ENCODE measurements around the gene PRLR. TPM values are rescaled to one million over a fixed set of nuclear protein-coding genes. Genes with fewer than 3 reads are reported as not detected.
A peak's percentile ranks its signal among the peaks of the same experiment; 100 is the strongest.

The PRLR gene
- total and polyA plus RNA-seq, 4 donors = 3.5 to 44.5 (median 14.3) TPM

DNA sequence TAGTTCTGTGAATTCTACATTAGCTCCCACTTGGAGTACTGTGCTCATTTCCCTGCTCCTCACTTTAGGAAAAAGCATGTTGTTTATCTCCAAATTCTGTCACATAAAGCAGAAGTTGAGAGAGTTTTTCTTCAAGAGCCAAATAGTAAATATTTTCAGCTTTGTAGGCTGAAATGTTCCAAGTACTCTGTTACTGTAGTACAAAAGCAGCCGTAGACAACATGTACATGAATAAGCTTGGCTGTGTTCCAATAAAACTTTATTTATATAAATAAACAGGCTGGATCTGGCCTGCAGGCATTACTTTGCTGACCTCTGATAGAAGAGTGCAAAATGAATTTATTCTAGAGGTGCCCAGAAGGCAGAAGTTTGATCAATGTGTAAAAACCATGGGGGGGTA, 109.6 kb downstream of the PRLR start:
- Histone ChIP-seq H3K27ac (ENCODE audit: low read depth in 1 of 2, low read length in 2 of 2) (no peak overlapping the region), H3K4me3 (ENCODE audit: low read depth in 1 of 3, low read length in 3 of 3) (no peak overlapping the region), H3K9me3 (ENCODE audit: control insufficient read depth in 4 of 4, low read length in 3 of 4) (no peaks in the 10 kb centered on the region), H3K9ac (ENCODE audit: low read depth in 1 of 2, low read length in 2 of 2) (no peak overlapping the region), H3K4me1 (ENCODE audit: control insufficient read depth in 4 of 4, insufficient read depth in 4 of 4, low read length in 3 of 4) (peaks cover 3 to 28% (median 20%) of the 10 kb centered on the region in 4 donors), H3K36me3 (ENCODE audit: control insufficient read depth in 4 of 4, insufficient read depth in 3 of 4, low read depth in 1 of 4, low read length in 3 of 4) (peaks cover 0 to 2% (median 0%) of the 10 kb centered on the region in 4 donors), H3K27me3 (ENCODE audit: control insufficient read depth in 4 of 4, insufficient read depth in 4 of 4, low read length in 3 of 4) (no peaks in the 10 kb centered on the region)
- 35% methylated on average over 1 of the region's 1 CpG for WGBS
- DNase-seq (ENCODE audit: low spot score) = no peak
- TF ChIP-seq EGR1 (IDR thresholded peaks at IDR 0.05; ENCODE audit: low read depth in 2 of 2) (no peak), SP1 (IDR thresholded peaks at IDR 0.05) (peak; percentile 13), FOXA2 (IDR thresholded peaks at IDR 0.05) (no peak), RXRA (IDR thresholded peaks at IDR 0.05) (peak in 1 of 2 donors; percentile 9), NR2F2 (IDR thresholded peaks at IDR 0.05) (peak; percentile 60), RAD21 (IDR thresholded peaks at IDR 0.05) (no peak)
- TF ChIP-seq, protein P1, sequence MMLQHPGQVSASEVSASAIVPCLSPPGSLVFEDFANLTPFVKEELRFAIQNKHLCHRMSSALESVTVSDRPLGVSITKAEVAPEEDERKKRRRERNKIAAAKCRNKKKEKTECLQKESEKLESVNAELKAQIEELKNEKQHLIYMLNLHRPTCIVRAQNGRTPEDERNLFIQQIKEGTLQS (IDR thresholded peaks at IDR 0.05) = no peak
- TF ChIP-seq, protein P2, sequence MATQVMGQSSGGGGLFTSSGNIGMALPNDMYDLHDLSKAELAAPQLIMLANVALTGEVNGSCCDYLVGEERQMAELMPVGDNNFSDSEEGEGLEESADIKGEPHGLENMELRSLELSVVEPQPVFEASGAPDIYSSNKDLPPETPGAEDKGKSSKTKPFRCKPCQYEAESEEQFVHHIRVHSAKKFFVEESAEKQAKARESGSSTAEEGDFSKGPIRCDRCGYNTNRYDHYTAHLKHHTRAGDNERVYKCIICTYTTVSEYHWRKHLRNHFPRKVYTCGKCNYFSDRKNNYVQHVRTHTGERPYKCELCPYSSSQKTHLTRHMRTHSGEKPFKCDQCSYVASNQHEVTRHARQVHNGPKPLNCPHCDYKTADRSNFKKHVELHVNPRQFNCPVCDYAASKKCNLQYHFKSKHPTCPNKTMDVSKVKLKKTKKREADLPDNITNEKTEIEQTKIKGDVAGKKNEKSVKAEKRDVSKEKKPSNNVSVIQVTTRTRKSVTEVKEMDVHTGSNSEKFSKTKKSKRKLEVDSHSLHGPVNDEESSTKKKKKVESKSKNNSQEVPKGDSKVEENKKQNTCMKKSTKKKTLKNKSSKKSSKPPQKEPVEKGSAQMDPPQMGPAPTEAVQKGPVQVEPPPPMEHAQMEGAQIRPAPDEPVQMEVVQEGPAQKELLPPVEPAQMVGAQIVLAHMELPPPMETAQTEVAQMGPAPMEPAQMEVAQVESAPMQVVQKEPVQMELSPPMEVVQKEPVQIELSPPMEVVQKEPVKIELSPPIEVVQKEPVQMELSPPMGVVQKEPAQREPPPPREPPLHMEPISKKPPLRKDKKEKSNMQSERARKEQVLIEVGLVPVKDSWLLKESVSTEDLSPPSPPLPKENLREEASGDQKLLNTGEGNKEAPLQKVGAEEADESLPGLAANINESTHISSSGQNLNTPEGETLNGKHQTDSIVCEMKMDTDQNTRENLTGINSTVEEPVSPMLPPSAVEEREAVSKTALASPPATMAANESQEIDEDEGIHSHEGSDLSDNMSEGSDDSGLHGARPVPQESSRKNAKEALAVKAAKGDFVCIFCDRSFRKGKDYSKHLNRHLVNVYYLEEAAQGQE (IDR thresholded peaks at IDR 0.05) = no peak

DNA sequence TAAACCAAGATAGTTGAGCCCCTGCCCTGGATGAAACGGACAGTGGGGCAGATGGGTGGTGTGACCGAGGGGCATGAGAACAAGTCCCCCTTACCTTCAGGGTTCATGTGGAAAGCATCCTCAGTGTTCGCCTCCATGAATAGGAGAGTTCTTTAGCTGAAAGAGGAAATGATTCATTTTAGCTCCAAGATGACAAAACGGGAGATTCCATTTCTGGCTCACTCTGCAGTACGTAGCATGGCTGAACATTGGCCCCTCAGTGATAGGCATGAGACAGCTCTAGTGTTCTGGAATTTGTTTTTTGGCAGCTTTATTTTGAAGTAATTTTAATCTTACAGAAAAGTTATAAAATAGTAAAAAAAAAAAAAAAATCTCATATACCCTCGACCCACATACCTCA, 112.3 kb downstream of the PRLR start:
- no peak overlapping the region for H3K4me3 ChIP-seq (ENCODE audit: low read depth in 1 of 3, low read length in 3 of 3)
- no peak overlapping the region for H3K9ac ChIP-seq (ENCODE audit: low read depth in 1 of 2, low read length in 2 of 2)
- H3K27me3 ChIP-seq (ENCODE audit: control insufficient read depth in 4 of 4, insufficient read depth in 4 of 4, low read length in 3 of 4) = no peaks in the 10 kb centered on the region
- H3K4me1 ChIP-seq (ENCODE audit: control insufficient read depth in 4 of 4, insufficient read depth in 4 of 4, low read length in 3 of 4) = peaks cover 3 to 17% (median 7%) of the 10 kb centered on the region in 4 donors
- no peaks in the 10 kb centered on the region for H3K9me3 ChIP-seq (ENCODE audit: control insufficient read depth in 4 of 4, low read length in 3 of 4)
- WGBS = 84% methylated on average over 6 of the region's 6 CpGs
- H3K27ac ChIP-seq (ENCODE audit: low read depth in 1 of 2, low read length in 2 of 2) = no peak overlapping the region
- TF ChIP-seq HNF4A (conservative IDR thresholded peaks at IDR 0.05) = no peak
- TF ChIP-seq, protein P3, sequence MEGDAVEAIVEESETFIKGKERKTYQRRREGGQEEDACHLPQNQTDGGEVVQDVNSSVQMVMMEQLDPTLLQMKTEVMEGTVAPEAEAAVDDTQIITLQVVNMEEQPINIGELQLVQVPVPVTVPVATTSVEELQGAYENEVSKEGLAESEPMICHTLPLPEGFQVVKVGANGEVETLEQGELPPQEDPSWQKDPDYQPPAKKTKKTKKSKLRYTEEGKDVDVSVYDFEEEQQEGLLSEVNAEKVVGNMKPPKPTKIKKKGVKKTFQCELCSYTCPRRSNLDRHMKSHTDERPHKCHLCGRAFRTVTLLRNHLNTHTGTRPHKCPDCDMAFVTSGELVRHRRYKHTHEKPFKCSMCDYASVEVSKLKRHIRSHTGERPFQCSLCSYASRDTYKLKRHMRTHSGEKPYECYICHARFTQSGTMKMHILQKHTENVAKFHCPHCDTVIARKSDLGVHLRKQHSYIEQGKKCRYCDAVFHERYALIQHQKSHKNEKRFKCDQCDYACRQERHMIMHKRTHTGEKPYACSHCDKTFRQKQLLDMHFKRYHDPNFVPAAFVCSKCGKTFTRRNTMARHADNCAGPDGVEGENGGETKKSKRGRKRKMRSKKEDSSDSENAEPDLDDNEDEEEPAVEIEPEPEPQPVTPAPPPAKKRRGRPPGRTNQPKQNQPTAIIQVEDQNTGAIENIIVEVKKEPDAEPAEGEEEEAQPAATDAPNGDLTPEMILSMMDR (IDR thresholded peaks at IDR 0.05; ENCODE audit: low read depth, low read length, missing input control) = no peak
- no peak for TF ChIP-seq HNF4G (IDR thresholded peaks at IDR 0.05)
- TF ChIP-seq GABPA (IDR thresholded peaks at IDR 0.05 in 1 of 2, conservative IDR thresholded peaks at IDR 0.05 in 1 of 2) = no peak
- no peak for TF ChIP-seq RXRA (IDR thresholded peaks at IDR 0.05)
- TF ChIP-seq, protein P1 (IDR thresholded peaks at IDR 0.05) = no peak
- TF ChIP-seq FOXA1 (IDR thresholded peaks at IDR 0.05) = no peak
- no peak for TF ChIP-seq FOXA2 (IDR thresholded peaks at IDR 0.05)
- no peak for TF ChIP-seq NR2F2 (IDR thresholded peaks at IDR 0.05)
- TF ChIP-seq YY1 (IDR thresholded peaks at IDR 0.05) = no peak
- TF ChIP-seq, protein P4, sequence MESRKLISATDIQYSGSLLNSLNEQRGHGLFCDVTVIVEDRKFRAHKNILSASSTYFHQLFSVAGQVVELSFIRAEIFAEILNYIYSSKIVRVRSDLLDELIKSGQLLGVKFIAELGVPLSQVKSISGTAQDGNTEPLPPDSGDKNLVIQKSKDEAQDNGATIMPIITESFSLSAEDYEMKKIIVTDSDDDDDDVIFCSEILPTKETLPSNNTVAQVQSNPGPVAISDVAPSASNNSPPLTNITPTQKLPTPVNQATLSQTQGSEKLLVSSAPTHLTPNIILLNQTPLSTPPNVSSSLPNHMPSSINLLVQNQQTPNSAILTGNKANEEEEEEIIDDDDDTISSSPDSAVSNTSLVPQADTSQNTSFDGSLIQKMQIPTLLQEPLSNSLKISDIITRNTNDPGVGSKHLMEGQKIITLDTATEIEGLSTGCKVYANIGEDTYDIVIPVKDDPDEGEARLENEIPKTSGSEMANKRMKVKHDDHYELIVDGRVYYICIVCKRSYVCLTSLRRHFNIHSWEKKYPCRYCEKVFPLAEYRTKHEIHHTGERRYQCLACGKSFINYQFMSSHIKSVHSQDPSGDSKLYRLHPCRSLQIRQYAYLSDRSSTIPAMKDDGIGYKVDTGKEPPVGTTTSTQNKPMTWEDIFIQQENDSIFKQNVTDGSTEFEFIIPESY (IDR thresholded peaks at IDR 0.05) = no peak
- TF ChIP-seq, protein P2 (IDR thresholded peaks at IDR 0.05) = no peak
- H3K36me3 ChIP-seq (ENCODE audit: control insufficient read depth in 4 of 4, insufficient read depth in 3 of 4, low read depth in 1 of 4, low read length in 3 of 4) = peaks cover 0 to 4% (median 1%) of the 10 kb centered on the region in 4 donors
- no peak for DNase-seq (ENCODE audit: low spot score)

All from liver (tissue), 9 donors.